OCI-LY1 (cell line): ENCODE results near the gene CAMTA1.
"Not testable (repeated sequence)": the region's sequence is repeated elsewhere in the genome, so short reads cannot be mapped to it uniquely, and the experiment has no call there.

ENCODE experiments used
- H2AFZ ChIP-seq: fragments of 200-600 bp; sonication (generic), shearing (Covaris generic); 2 replicates; pipeline ENCODE4 v1.6.0; 2014; ENCODE audit warnings: antibody characterized with exemption, mild to moderate bottlenecking, low read length
- H3F3A ChIP-seq: fragments of 200-600 bp; sonication (generic), shearing (Covaris generic); 2 replicates; pipeline ENCODE4 v1.6.0; 2014; ENCODE audit warnings: mild to moderate bottlenecking, antibody characterized with exemption, low read length, moderate library complexity; ENCODE audit not compliant: insufficient read depth
- H3K27ac ChIP-seq: fragments of 200-600 bp; sonication (generic); 2 replicates; pipeline ENCODE4 v1.5.1; 2014; ENCODE audit warnings: low read length, mixed run types, mild to moderate bottlenecking, low read depth; ENCODE audit not compliant: poor library complexity, severe bottlenecking
- H3K27me3 ChIP-seq: fragments of 200-600 bp; sonication (generic); 2 replicates; pipeline ENCODE4 v1.6.0; 2014; ENCODE audit warnings: antibody characterized with exemption, mild to moderate bottlenecking, low read length, moderate library complexity; ENCODE audit not compliant: insufficient read depth
- H3K36me3 ChIP-seq: fragments of 200-600 bp; sonication (generic); 2 replicates; pipeline ENCODE4 v1.6.1; 2014; ENCODE audit warnings: mild to moderate bottlenecking, antibody characterized with exemption, low read length, moderate library complexity, mixed read lengths; ENCODE audit not compliant: insufficient read depth
- H3K4me1 ChIP-seq: fragments of 200-600 bp; sonication (generic); 2 replicates; pipeline ENCODE4 v1.5.1; 2014; ENCODE audit warnings: mild to moderate bottlenecking, low read length, moderate library complexity; ENCODE audit not compliant: insufficient read depth, severe bottlenecking
- H3K4me2 ChIP-seq: fragments of 200-600 bp; sonication (generic), shearing (Covaris generic); 2 replicates; pipeline ENCODE4 v1.6.1; 2014; ENCODE audit warnings: low read length
- H3K4me3 ChIP-seq: fragments of 200-600 bp; sonication (generic); 2 replicates; pipeline ENCODE4 v1.5.1; 2014; ENCODE audit warnings: low read length, low read depth, mild to moderate bottlenecking, mixed read lengths; ENCODE audit not compliant: poor library complexity, severe bottlenecking
- H3K79me2 ChIP-seq: fragments of 200-600 bp; shearing (Covaris generic); 2 replicates; pipeline ENCODE4 v1.6.1; 2016; ENCODE audit warnings: mixed run types, low read length, mixed read lengths; ENCODE audit not compliant: insufficient read depth
- H3K9ac ChIP-seq: fragments of 200-600 bp; sonication (generic), shearing (Covaris generic); 2 replicates; pipeline ENCODE4 v1.6.1; 2014; ENCODE audit warnings: mild to moderate bottlenecking, low read length, mixed read lengths
- H3K9me2 ChIP-seq: fragments of 200-600 bp; sonication (generic), shearing (Covaris generic); 2 replicates; pipeline ENCODE4 v1.6.1; 2014; ENCODE audit warnings: low read depth, mild to moderate bottlenecking, low read length, mixed read lengths
- H3K9me3 ChIP-seq: fragments of 200-600 bp; shearing (Covaris generic); 2 replicates; pipeline ENCODE4 v1.6.1; 2014; ENCODE audit warnings: low read length, mixed read lengths
- H4K20me1 ChIP-seq: fragments of 200-600 bp; sonication (generic), shearing (Covaris generic); 2 replicates; pipeline ENCODE4 v1.6.0; 2016; ENCODE audit warnings: mild to moderate bottlenecking, low read length; ENCODE audit not compliant: insufficient read depth
- EZH2 ChIP-seq: fragments of 200-600 bp; sonication (generic), shearing (Covaris generic); IDR thresholded peaks from 2 replicates; pipeline ENCODE4 v1.8.0; 2017; ENCODE audit warnings: borderline replicate concordance, mixed run types, mild to moderate bottlenecking, antibody characterized with exemption, low read length, moderate library complexity, mixed read lengths
- TF ChIP-seq, protein P1 (sequence below): fragments of 200-600 bp; sonication (generic), shearing (Covaris generic); IDR thresholded peaks from 2 replicates; pipeline ENCODE4 v1.5.1; 2017; ENCODE audit warnings: mild to moderate bottlenecking, antibody characterized with exemption, low read length, moderate library complexity, mixed read lengths

Gene CAMTA1

DNA sequence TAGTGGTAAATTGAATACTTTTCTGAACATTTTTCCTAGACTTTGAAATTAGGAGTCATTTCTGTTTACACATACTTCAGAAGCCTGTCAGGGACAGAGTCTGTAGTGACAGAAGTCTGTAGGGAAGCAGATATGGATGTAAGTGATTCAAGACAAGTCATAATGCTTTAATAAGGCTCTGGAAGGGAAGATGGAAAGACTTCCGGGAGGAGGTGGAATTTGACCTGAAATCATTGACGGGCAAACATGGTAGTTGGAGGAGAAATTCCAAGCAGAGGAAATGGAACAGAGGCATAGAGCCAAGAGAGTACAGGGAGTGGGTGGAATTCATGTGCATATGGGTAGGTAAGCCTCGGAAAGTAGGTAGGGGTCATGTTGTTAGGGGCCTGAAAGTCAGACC is 22.5 kb downstream of the CAMTA1 start:
- no peaks in the 10 kb centered on the region for H3K9me2 ChIP-seq
- no peak overlapping the region for H3K9ac ChIP-seq
- H3K9me3 ChIP-seq, result no peaks in the 10 kb centered on the region; the same call in 1 of the 2 replicates
- H3K4me2 ChIP-seq, result no peak overlapping the region
- H4K20me1 ChIP-seq, result 0 out of 2 replicates have a peak, but pooled peaks cover 2% of the 10 kb centered on the region
- TF ChIP-seq, protein P1, sequence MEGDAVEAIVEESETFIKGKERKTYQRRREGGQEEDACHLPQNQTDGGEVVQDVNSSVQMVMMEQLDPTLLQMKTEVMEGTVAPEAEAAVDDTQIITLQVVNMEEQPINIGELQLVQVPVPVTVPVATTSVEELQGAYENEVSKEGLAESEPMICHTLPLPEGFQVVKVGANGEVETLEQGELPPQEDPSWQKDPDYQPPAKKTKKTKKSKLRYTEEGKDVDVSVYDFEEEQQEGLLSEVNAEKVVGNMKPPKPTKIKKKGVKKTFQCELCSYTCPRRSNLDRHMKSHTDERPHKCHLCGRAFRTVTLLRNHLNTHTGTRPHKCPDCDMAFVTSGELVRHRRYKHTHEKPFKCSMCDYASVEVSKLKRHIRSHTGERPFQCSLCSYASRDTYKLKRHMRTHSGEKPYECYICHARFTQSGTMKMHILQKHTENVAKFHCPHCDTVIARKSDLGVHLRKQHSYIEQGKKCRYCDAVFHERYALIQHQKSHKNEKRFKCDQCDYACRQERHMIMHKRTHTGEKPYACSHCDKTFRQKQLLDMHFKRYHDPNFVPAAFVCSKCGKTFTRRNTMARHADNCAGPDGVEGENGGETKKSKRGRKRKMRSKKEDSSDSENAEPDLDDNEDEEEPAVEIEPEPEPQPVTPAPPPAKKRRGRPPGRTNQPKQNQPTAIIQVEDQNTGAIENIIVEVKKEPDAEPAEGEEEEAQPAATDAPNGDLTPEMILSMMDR, result no peak
- no peak for TF ChIP-seq EZH2
- H3K36me3 ChIP-seq, result 0 out of 2 replicates have a peak, but pooled peaks cover 3% of the 10 kb centered on the region
- H3K27me3 ChIP-seq, result no peaks in the 10 kb centered on the region
- no peak overlapping the region for H3K27ac ChIP-seq
- no peak overlapping the region for H3K4me3 ChIP-seq
- H3F3A ChIP-seq, result no peaks in the 10 kb centered on the region
- peaks cover 79% of the 10 kb centered on the region for H3K79me2 ChIP-seq
- no peak overlapping the region for H2AFZ ChIP-seq
- peaks cover 20% of the 10 kb centered on the region for H3K4me1 ChIP-seq

DNA sequence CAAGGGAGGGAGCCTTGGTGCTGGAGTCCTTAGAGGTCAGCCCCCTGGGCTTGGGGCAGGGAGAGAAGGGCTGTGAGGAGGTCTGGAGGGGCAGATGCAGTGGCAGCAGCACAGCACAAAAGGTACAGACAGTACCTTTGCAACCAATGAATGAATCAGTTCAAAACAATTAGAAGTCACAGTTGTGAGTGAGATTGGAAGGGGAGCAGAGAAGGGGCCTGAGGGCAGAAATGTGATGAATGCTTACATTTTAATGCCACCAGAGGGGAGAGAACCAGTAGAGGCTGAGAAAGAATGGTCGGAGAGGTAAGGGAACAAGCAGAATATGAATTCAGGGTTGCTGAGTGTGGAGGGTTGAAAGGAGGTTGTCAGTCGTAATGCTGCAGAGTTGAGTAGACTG is 24.2 kb downstream of the CAMTA1 start:
- TF ChIP-seq EZH2, result no peak
- TF ChIP-seq, protein P1, result no peak
- Histone ChIP-seq H3F3A (no peaks in the 10 kb centered on the region), H3K4me1 (peaks cover 20% of the 10 kb centered on the region), H3K9ac (no peak overlapping the region), H3K36me3 (0 out of 2 replicates have a peak, but pooled peaks cover 3% of the 10 kb centered on the region), H3K79me2 (peaks cover 80% of the 10 kb centered on the region), H4K20me1 (0 out of 2 replicates have a peak, but pooled peaks cover 2% of the 10 kb centered on the region), H3K9me2 (no peaks in the 10 kb centered on the region), H2AFZ (no peak overlapping the region), H3K4me3 (no peak overlapping the region), H3K4me2 (no peak overlapping the region), H3K9me3 (no peaks in the 10 kb centered on the region; the same call in 1 of the 2 replicates), H3K27ac (no peak overlapping the region), H3K27me3 (no peaks in the 10 kb centered on the region)

DNA sequence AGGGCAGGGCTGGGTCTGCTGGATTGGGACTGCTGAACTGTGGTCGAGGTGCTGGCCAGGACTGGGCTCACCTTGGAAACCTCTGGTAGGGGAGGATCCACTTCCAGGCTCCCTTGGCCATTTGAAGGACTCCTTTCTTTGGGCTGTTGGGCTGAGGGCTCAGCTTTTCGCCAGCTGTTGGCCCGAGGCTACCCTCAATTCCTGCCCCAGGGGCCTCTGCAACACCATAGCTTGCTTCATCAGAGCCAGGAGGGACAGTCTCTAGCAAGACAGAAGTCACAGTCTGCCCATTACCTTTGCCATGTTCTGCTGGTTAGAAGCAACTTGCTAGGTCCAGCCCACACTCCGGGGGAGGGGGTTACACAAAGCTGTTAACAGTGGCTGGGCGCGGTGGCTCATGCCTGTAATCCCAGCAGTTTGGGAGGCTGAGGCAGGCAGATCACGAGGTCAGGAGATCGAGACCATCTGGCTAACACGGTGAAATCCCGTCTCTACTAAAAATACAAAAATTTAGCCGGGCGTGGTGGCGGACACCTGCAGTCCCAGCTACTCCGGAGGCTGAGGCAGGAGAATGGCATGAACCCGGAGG is 25.0 kb downstream of the CAMTA1 start:
- not testable (repeated sequence) for H4K20me1 ChIP-seq, H3K27me3 ChIP-seq, H3F3A ChIP-seq, H3K4me2 ChIP-seq, H3K9me2 ChIP-seq, H3K36me3 ChIP-seq, H3K27ac ChIP-seq, H2AFZ ChIP-seq, H3K4me3 ChIP-seq, H3K9me3 ChIP-seq, H3K9ac ChIP-seq
- H3K79me2 ChIP-seq, result peaks cover 78% of the 10 kb centered on the region
- peaks cover 14% of the 10 kb centered on the region for H3K4me1 ChIP-seq

DNA sequence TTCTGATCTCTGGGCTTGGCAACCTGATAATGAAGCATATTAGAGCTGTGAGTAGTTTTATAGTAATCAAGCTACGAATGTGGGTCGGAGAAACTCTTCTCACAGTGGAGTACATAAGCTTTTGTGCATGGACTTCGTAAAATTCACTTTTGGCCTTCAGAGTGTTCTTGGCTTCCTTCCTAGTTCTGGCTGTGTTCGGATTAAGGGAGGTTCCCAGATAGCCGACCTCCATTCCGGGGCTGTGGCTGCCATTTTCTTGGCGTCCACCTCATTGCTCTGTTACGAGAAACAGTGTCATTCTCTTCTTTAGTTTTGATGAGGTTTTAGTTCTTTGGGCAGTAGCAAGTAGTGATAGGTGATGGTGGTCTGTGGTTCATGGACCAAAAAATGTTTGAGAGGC is 26.3 kb downstream of the CAMTA1 start:
- TF ChIP-seq EZH2, result no peak
- TF ChIP-seq, protein P1, result no peak
- 0 out of 2 replicates have a peak, but pooled peaks cover 2% of the 10 kb centered on the region for H4K20me1 ChIP-seq
- no peaks in the 10 kb centered on the region for H3K9me2 ChIP-seq
- H3K27ac ChIP-seq, result no peak overlapping the region
- H3K36me3 ChIP-seq, result 0 out of 2 replicates have a peak, but pooled peaks cover 3% of the 10 kb centered on the region
- no peaks in the 10 kb centered on the region for H3K9me3 ChIP-seq
- peaks cover 78% of the 10 kb centered on the region for H3K79me2 ChIP-seq
- H3F3A ChIP-seq, result no peaks in the 10 kb centered on the region
- peaks cover under 1% of the 10 kb centered on the region for H3K4me1 ChIP-seq
- no peak overlapping the region for H2AFZ ChIP-seq
- H3K9ac ChIP-seq, result no peak overlapping the region
- H3K27me3 ChIP-seq, result no peaks in the 10 kb centered on the region
- H3K4me2 ChIP-seq, result no peak overlapping the region
- H3K4me3 ChIP-seq, result no peak overlapping the region
